Fibroblast of lung (primary cell): ENCODE results near the gene SDK1. TPM values are rescaled to one million over a fixed set of nuclear protein-coding genes. Genes with fewer than 3 reads are reported as not detected.

ENCODE experiments used
- DNase-seq, 2 donors: peaks; one replicate each; pipeline versions ENCODE4 v3.0.0 to v3.0.0-alpha.2; 2010; ENCODE audit warnings: low read depth in 2 of 2
- H2AFZ ChIP-seq: 2 replicates; pipeline ENCODE4 v1.5.1; 2012; ENCODE audit warnings: low read length, control low read depth, inconsistent platforms
- H3K27ac ChIP-seq: 2 replicates; pipeline ENCODE4 v1.5.1; 2011; ENCODE audit warnings: low read length, control low read depth; ENCODE audit not compliant: insufficient read depth
- H3K27me3 ChIP-seq: 2 replicates; pipeline ENCODE4 v1.5.1; 2011; ENCODE audit warnings: mild to moderate bottlenecking, low read length; ENCODE audit not compliant: control insufficient read depth, insufficient read depth
- H3K36me3 ChIP-seq: 2 replicates; pipeline ENCODE4 v1.5.1; 2011; ENCODE audit warnings: low read length; ENCODE audit not compliant: control insufficient read depth, insufficient read depth
- H3K4me1 ChIP-seq: 2 replicates; pipeline ENCODE4 v1.5.1; 2011; ENCODE audit warnings: low read length; ENCODE audit not compliant: control insufficient read depth, insufficient read depth; ENCODE audit errors: extremely low read depth
- H3K4me2 ChIP-seq: 2 replicates; pipeline ENCODE4 v1.5.1; 2011; ENCODE audit warnings: low read length, control low read depth; ENCODE audit not compliant: insufficient read depth; ENCODE audit errors: extremely low read depth
- H3K4me3 ChIP-seq, 4 experiments: fragments of 200-600 bp in 1 of 4; sonication (generic) in 1 of 4; replicated peaks in 1 of 4; 2 replicates each; pipeline ENCODE4 v1.5.1; 2011 to 2016; ENCODE audit warnings: low read length in 4 of 4, low read depth in 3 of 4, mild to moderate bottlenecking in 3 of 4, control low read depth in 2 of 4, inconsistent platforms in 1 of 4, mixed read lengths in 1 of 4; ENCODE audit not compliant: insufficient read depth in 1 of 4; ENCODE audit errors: control extremely low read depth in 1 of 4
- H3K79me2 ChIP-seq: 2 replicates; pipeline ENCODE4 v1.5.1; 2012; ENCODE audit warnings: mild to moderate bottlenecking, low read length, inconsistent platforms; ENCODE audit not compliant: control insufficient read depth, insufficient read depth
- H3K9ac ChIP-seq: 2 replicates; pipeline ENCODE4 v1.5.1; 2011; ENCODE audit warnings: mild to moderate bottlenecking, low read length, control low read depth; ENCODE audit not compliant: insufficient read depth
- H3K9me3 ChIP-seq: 2 replicates; pipeline ENCODE4 v1.5.1; 2012; ENCODE audit warnings: low read depth, low read length; ENCODE audit not compliant: control insufficient read depth, insufficient read depth
- H4K20me1 ChIP-seq: 2 replicates; pipeline ENCODE4 v1.5.1; 2011; ENCODE audit warnings: low read length; ENCODE audit not compliant: control insufficient read depth, insufficient read depth; ENCODE audit errors: extremely low read depth
- CTCF ChIP-seq, 2 donors: IDR thresholded peaks in 1 of 2; conservative IDR thresholded peaks in 1 of 2; 1 replicate in 1 of 2; 2 replicates in 1 of 2; pipeline ENCODE4 v1.5.1; 2011 to 2012; ENCODE audit warnings: low read length in 2 of 2, control low read depth in 1 of 2, inconsistent platforms in 1 of 2, low read depth in 1 of 2, mild to moderate bottlenecking in 1 of 2
- EZH2 ChIP-seq: IDR thresholded peaks from 2 replicates; pipeline ENCODE4 v1.5.1; 2012; ENCODE audit warnings: low read length, control low read depth, mild to moderate bottlenecking; ENCODE audit errors: missing control alignments
- polyA plus RNA-seq, 2 donors: library from polyadenylated mRNA; depleted of rRNA in 1 of 2; stranded (reverse) in 1 of 2; unstranded in 1 of 2; fragments of >200 nt; gene quantifications; 2 replicates each; pipeline ENCODE4 v1.2.1, GENCODE V29; 2011 to 2012; ENCODE audit warnings: missing spikeins in 1 of 2
- total RNA-seq: library from RNA; depleted of rRNA; stranded (reverse); fragments of >200 nt; gene quantifications from 2 replicates; pipeline ENCODE4 v1.2.1, GENCODE V29; 2014

SDK1 gene
- total and polyA plus RNA-seq, 2 donors (not counting 1 experiment from before 2014, with no cell fraction given), result 1.0 to 8.6 TPM

GRCh38 chr7:4115941-4116610 lies 815.0 kb downstream of the SDK1 start:
- no peak overlapping the region for H3K9ac ChIP-seq
- no peak overlapping the region for H3K27ac ChIP-seq
- H3K36me3 ChIP-seq, result no peaks in the 10 kb centered on the region
- no peak overlapping the region for H3K4me3 ChIP-seq
- no peak for DNase-seq
- no peaks in the 10 kb centered on the region for H3K79me2 ChIP-seq
- no peaks in the 10 kb centered on the region for H4K20me1 ChIP-seq
- no peaks in the 10 kb centered on the region for H3K4me1 ChIP-seq
- H2AFZ ChIP-seq, result no peak overlapping the region
- TF ChIP-seq CTCF (conservative IDR thresholded peaks at IDR 0.05 in 1 of 2, IDR thresholded peaks at IDR 0.05 in 1 of 2; ENCODE audit: low read depth in 1 of 2, low read length in 2 of 2), result no peak
- no peak for TF ChIP-seq EZH2
- H3K4me2 ChIP-seq, result no peak overlapping the region
- no peaks in the 10 kb centered on the region for H3K27me3 ChIP-seq
- H3K9me3 ChIP-seq, result no peaks in the 10 kb centered on the region

- no peak overlapping the region for H2AFZ ChIP-seq
- no peaks in the 10 kb centered on the region for H3K4me1 ChIP-seq
- no peak for DNase-seq
- H3K27ac ChIP-seq, result no peak overlapping the region
- H3K4me3 ChIP-seq, result no peak overlapping the region
- no peaks in the 10 kb centered on the region for H3K36me3 ChIP-seq
- H3K4me2 ChIP-seq, result no peak overlapping the region
- TF ChIP-seq CTCF (conservative IDR thresholded peaks at IDR 0.05 in 1 of 2, IDR thresholded peaks at IDR 0.05 in 1 of 2; ENCODE audit: low read depth in 1 of 2, low read length in 2 of 2), result no peak
- no peak for TF ChIP-seq EZH2
- no peak overlapping the region for H3K9ac ChIP-seq
- H3K27me3 ChIP-seq, result no peaks in the 10 kb centered on the region
- no peaks in the 10 kb centered on the region for H3K79me2 ChIP-seq
- no peaks in the 10 kb centered on the region for H4K20me1 ChIP-seq
- H3K9me3 ChIP-seq, result no peaks in the 10 kb centered on the region
Measured at GRCh38 chr7:4119848-4120247, 818.8 kb downstream of the SDK1 start.

GRCh38 chr7:4123346-4123745 lies 822.3 kb downstream of the SDK1 start:
- DNase-seq, result no peak
- Histone ChIP-seq H3K27ac (no peak overlapping the region), H3K4me3 (no peak overlapping the region), H3K4me2 (no peak overlapping the region), H3K36me3 (no peaks in the 10 kb centered on the region), H4K20me1 (no peaks in the 10 kb centered on the region), H3K9me3 (no peaks in the 10 kb centered on the region), H2AFZ (no peak overlapping the region), H3K27me3 (no peaks in the 10 kb centered on the region), H3K9ac (no peak overlapping the region), H3K4me1 (no peaks in the 10 kb centered on the region), H3K79me2 (no peaks in the 10 kb centered on the region)
- no peak for TF ChIP-seq CTCF (conservative IDR thresholded peaks at IDR 0.05 in 1 of 2, IDR thresholded peaks at IDR 0.05 in 1 of 2; ENCODE audit: low read depth in 1 of 2, low read length in 2 of 2)
- TF ChIP-seq EZH2, result no peak
